Vagina (tissue), 2 donors: ENCODE measurements around the gene FAM78B. TPM values are rescaled to one million over a fixed set of nuclear protein-coding genes. Genes with fewer than 3 reads are reported as not detected.

Experiments used
- DNase-seq, 2 donors: peaks; one replicate each; pipeline ENCODE4 v3.0.0-alpha.2; 2017; ENCODE audit errors: extremely low spot score in 2 of 2
- H3K27ac ChIP-seq: fragments of 200-600 bp; sonication (generic); one replicate; pipeline ENCODE4 v1.5.1; 2019
- H3K27me3 ChIP-seq: fragments of 200-600 bp; sonication (generic); one replicate; pipeline ENCODE4 v1.5.1; 2019
- H3K36me3 ChIP-seq, 2 donors: fragments of 200-600 bp; sonication (generic); one replicate each; pipeline ENCODE4 v1.5.1; 2017 to 2019
- H3K4me1 ChIP-seq: fragments of 200-600 bp; sonication (generic); one replicate; pipeline ENCODE4 v1.5.1; 2019
- H3K4me3 ChIP-seq, 2 donors: fragments of 200-600 bp; sonication (generic); 1 replicate in 1 of 2; 2 replicates in 1 of 2; pipeline ENCODE4 v1.5.1; 2016 to 2019
- H3K9me3 ChIP-seq: fragments of 200-600 bp; sonication (generic); one replicate; pipeline ENCODE4 v1.5.1; 2019
- POLR2A ChIP-seq, 2 donors: fragments of 450-650 bp; IDR thresholded peaks; one replicate each; pipeline ENCODE4 v1.6.1; 2017; ENCODE audit warnings: antibody characterized with exemption in 2 of 2, mild to moderate bottlenecking in 2 of 2, moderate library complexity in 2 of 2
- POLR2AphosphoS5 ChIP-seq, 2 donors: sonication (generic); formaldehyde crosslinking; IDR thresholded peaks; one replicate each; pipeline ENCODE4 v1.9.0; 2017; ENCODE audit warnings: antibody characterized with exemption in 2 of 2, mild to moderate bottlenecking in 2 of 2, low read depth in 1 of 2; ENCODE audit not compliant: insufficient read depth in 1 of 2
- intact Hi-C: fragments of 100-400 bp; cut with DNase I; formaldehyde crosslinking; loops from one replicate; pipeline ENCODE4 v1.15.1; 2023
- total RNA-seq: library from RNA; depleted of rRNA; stranded (reverse); fragments of >200 nt; gene quantifications from one replicate; pipeline ENCODE4 v1.2.3, GENCODE V29; 2016
- TF ChIP-seq, protein P1 (sequence below), 3 experiments: fragments of 450-650 bp in 2 of 3; fragments of 200-600 bp in 1 of 3; sonication (generic) in 1 of 3; IDR thresholded peaks; one replicate each; pipeline ENCODE4 v1.5.1; 2017 to 2019; ENCODE audit warnings: antibody characterized with exemption in 3 of 3, mild to moderate bottlenecking in 2 of 3, moderate library complexity in 2 of 3

FAM78B gene
- total RNA-seq, 1 donor from 2014 or later = 4.4 TPM

DNA sequence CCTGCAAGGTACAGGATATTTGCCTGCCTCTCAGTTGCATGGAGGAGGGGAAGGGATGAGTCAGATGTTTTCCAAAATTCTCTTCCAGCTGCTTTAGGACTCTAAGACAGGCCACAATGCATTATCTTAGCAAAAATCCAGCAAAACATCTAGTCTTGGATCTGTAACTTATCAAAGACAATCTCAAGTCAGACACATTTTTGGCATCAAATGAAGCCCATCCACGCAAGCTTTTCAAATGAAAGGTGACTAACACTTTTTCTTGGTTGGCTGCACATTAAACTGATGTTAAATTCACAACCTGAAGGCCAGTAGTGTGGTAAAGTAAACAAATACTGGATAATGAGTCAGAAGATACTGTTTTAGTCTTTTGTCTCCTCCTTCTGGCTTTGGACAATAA, 21.3 kb downstream of the FAM78B start:
- no peak overlapping the region for H3K4me3 ChIP-seq
- no peaks in the 10 kb centered on the region for H3K36me3 ChIP-seq
- TF ChIP-seq POLR2A (IDR thresholded peaks at IDR 0.05) (no peak), POLR2AphosphoS5 (IDR thresholded peaks at IDR 0.05; ENCODE audit: insufficient read depth in 1 of 2, low read depth in 1 of 2) (no peak)
- TF ChIP-seq, protein P1, sequence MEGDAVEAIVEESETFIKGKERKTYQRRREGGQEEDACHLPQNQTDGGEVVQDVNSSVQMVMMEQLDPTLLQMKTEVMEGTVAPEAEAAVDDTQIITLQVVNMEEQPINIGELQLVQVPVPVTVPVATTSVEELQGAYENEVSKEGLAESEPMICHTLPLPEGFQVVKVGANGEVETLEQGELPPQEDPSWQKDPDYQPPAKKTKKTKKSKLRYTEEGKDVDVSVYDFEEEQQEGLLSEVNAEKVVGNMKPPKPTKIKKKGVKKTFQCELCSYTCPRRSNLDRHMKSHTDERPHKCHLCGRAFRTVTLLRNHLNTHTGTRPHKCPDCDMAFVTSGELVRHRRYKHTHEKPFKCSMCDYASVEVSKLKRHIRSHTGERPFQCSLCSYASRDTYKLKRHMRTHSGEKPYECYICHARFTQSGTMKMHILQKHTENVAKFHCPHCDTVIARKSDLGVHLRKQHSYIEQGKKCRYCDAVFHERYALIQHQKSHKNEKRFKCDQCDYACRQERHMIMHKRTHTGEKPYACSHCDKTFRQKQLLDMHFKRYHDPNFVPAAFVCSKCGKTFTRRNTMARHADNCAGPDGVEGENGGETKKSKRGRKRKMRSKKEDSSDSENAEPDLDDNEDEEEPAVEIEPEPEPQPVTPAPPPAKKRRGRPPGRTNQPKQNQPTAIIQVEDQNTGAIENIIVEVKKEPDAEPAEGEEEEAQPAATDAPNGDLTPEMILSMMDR (IDR thresholded peaks at IDR 0.05) = no peak
- no peak for DNase-seq
- no peaks in the 10 kb centered on the region for H3K9me3 ChIP-seq
- intact Hi-C loops = no loop called here
- no peaks in the 10 kb centered on the region for H3K27me3 ChIP-seq
- no peak overlapping the region for H3K27ac ChIP-seq
- H3K4me1 ChIP-seq = peaks cover 8% of the 10 kb centered on the region

DNA sequence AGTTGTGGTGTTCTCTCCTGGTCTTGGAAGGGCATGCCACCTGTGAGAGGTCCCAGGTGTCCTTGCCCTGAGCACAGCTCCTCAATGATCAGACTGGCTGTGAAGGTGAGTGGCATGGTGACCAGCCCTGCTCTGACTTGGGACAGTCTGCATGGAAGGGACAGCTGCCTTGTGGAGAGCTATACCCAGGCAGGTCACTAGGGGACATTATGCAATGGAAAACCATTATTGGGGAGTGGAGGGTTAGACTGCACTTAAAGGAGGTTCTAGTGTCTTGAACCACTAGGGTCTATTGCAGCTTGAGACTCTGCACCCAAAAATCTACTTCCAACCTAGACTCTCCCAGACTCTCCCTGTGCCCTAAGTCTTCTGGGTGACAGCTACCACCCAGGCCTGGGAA, 24.8 kb downstream of the FAM78B start:
- no peak for DNase-seq
- H3K36me3 ChIP-seq = no peaks in the 10 kb centered on the region
- intact Hi-C loops = no loop called here
- H3K4me3 ChIP-seq = no peak overlapping the region
- TF ChIP-seq, protein P1 (IDR thresholded peaks at IDR 0.05) = no peak
- TF ChIP-seq POLR2AphosphoS5 (IDR thresholded peaks at IDR 0.05; ENCODE audit: insufficient read depth in 1 of 2, low read depth in 1 of 2) = no peak
- no peak for TF ChIP-seq POLR2A (IDR thresholded peaks at IDR 0.05)
- H3K4me1 ChIP-seq = peaks cover 8% of the 10 kb centered on the region
- no peaks in the 10 kb centered on the region for H3K27me3 ChIP-seq
- no peak overlapping the region for H3K27ac ChIP-seq
- no peaks in the 10 kb centered on the region for H3K9me3 ChIP-seq

DNA sequence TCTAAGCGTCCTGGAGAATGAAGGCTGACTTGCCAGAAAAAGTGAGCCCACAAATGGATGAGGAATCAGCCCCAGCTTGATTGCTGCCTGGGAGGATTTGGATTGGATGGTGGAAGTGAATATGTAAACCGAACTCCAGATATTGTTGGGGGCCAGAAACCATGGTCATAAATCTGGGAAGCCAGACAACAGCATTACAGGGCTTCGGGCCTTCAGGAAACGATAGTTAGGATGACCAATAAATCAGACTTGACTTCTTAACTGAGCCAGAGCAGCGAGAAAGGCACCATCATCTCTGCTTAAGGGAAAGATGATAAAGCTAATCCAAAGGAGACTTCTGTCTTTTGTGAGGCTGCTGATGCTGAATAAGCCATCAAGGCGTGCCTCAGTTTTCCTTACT, 26.6 kb downstream of the FAM78B start:
- no peaks in the 10 kb centered on the region for H3K27me3 ChIP-seq
- no peak overlapping the region for H3K4me3 ChIP-seq
- no peak for DNase-seq
- no peaks in the 10 kb centered on the region for H3K36me3 ChIP-seq
- H3K9me3 ChIP-seq = no peaks in the 10 kb centered on the region
- intact Hi-C loops = no loop called here
- no peak overlapping the region for H3K27ac ChIP-seq
- TF ChIP-seq POLR2AphosphoS5 (IDR thresholded peaks at IDR 0.05; ENCODE audit: insufficient read depth in 1 of 2, low read depth in 1 of 2) = no peak
- TF ChIP-seq, protein P1 (IDR thresholded peaks at IDR 0.05) = no peak
- TF ChIP-seq POLR2A (IDR thresholded peaks at IDR 0.05) = no peak
- H3K4me1 ChIP-seq = peaks cover 2% of the 10 kb centered on the region

DNA sequence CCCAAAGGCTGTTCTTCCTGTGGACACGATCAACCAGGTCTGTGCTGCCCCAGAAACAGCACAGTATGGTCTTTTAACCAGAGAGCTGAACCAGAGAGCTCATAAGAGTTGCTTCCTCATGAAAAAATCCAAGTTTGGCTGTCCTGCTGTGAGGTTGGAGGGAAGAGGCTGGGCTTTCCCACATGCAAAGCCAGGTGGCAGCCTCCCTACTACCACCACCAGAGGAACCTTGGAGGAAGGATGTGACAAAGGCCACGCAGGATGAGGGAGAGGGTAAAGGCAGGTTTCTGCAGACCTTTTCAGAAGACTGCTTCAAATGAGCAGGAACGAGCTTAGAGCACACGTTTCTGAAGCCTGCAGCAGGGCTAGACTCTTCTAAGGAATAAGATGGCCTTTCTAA, 27.1 kb downstream of the FAM78B start:
- Histone ChIP-seq H3K27ac (no peak overlapping the region), H3K4me1 (no peaks in the 10 kb centered on the region), H3K4me3 (no peak overlapping the region), H3K27me3 (no peaks in the 10 kb centered on the region), H3K36me3 (no peaks in the 10 kb centered on the region), H3K9me3 (no peaks in the 10 kb centered on the region)
- DNase-seq = no peak
- no peak for TF ChIP-seq POLR2A (IDR thresholded peaks at IDR 0.05)
- TF ChIP-seq POLR2AphosphoS5 (IDR thresholded peaks at IDR 0.05; ENCODE audit: insufficient read depth in 1 of 2, low read depth in 1 of 2) = no peak
- TF ChIP-seq, protein P1 (IDR thresholded peaks at IDR 0.05) = no peak
- intact Hi-C loops = no loop called here

DNA sequence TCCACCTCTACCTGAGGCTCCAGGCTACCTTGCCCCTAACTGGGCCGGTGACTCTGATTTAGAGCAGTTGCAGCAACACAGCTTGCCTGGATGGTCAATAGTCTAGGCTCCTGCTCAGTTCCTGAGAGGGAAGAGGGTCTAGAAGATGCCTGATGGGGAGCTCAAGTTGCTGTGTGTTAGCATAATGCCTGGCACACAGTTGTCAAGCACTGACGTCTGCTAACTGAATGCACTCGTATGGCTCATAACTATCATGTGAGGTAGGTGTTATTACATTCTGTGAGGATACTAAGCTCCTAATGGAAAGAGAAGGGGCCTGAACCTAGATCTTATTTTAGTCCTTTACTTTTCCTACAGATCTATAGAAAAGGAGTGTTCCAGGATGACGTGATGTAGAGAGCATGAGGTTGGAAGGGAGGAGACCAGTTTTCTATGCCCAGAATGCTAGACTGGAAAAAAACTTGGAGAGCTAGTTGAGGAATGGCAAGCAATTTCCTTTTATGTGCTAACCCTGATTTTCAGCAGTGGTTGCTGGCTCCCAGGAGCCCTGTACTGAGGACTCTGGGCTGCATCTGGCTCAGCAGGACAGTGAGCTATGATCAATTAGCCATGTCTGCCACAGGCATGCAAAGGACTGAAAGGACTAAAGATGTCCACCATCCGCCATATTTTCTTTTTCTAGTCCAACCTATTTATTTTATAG, 30.0 kb downstream of the FAM78B start:
- DNase-seq = no peak

More for the DNA sequence above, 30.0 kb downstream of the FAM78B start:
- no peak overlapping the region for H3K27ac ChIP-seq
- H3K4me3 ChIP-seq = no peak overlapping the region
- TF ChIP-seq POLR2A (IDR thresholded peaks at IDR 0.05) (no peak), POLR2AphosphoS5 (IDR thresholded peaks at IDR 0.05; ENCODE audit: insufficient read depth in 1 of 2, low read depth in 1 of 2) (no peak)
- TF ChIP-seq, protein P1 (IDR thresholded peaks at IDR 0.05) = no peak
- intact Hi-C loops = no loop called here
- no peaks in the 10 kb centered on the region for H3K4me1 ChIP-seq
- H3K36me3 ChIP-seq = no peaks in the 10 kb centered on the region
- H3K27me3 ChIP-seq = no peaks in the 10 kb centered on the region
- H3K9me3 ChIP-seq = no peaks in the 10 kb centered on the region
